Measurements from ENCODE around the gene CHMP5.

The CHMP5 gene

DNA sequence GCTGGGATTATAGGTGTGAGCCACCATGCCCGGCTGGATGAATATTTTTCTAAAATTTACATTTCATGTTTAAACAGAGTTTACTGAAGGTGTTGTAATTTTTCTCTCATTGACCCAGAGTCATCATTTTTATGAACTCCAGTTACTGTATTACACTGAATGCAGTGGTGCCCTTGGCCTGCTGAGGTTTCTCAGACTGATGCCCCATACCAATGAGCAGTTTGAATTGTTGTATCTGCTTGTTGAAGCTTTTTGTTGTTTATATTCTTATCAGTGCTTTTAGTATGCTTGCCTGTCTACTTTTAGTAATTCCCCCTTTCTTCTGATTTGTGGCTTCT is 55.4 kb downstream of the CHMP5 start:
- DNase-seq: no peak

DNA sequence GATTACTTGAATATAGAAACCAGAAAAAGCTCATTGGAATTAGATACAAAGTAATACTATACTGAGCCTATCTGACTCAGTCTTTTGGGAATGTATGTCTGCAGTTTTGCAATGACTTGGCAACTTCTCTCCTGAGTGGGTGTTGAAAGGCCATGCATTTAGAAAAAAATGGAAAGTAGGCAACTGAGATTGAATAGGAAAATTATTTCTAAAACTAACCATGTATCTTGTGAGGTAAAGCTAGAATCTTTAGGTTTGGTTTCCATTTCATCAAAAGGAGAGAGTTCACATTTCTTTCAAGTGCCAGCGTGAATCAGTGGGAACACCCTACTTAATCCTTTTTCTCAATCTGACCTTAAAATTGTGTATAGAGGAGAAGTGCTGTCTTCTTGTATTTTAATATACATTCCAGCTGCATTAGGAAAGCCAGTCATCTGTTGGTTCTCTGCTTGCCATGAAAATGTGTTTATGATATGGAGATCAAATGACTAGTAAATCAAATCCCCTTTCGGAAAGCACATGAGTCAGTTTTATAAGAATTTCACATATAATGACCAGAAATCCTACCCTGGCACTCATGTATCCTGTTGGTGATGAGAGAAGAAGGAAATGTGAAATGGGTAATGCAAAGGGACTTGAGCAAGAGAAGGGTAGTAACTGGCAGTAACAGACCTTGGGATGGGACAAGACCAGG is 55.9 kb downstream of the CHMP5 start:
- no peak for DNase-seq

DNA sequence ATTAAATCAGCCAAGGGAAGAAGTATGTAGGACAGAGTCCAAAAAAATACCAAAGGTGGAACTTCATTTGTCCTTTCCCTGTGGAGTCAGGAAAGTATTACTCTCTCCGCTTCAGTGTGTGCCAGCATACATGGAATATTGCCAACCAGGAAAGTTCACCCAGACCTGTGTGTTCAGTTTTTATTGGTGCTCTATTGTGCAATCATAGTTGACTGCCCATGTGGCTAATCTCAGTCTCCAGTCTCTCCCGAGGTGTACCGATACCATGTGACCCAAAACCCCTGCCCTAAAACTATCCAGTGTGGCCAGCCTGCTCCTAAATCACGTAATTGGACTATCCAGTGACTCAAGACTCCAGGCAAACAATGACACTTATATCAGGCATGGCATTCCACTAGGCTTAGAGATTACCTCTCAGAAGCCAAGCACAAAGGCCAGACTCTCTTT is 64.3 kb downstream of the CHMP5 start:
- DNase-seq: no peak

DNA sequence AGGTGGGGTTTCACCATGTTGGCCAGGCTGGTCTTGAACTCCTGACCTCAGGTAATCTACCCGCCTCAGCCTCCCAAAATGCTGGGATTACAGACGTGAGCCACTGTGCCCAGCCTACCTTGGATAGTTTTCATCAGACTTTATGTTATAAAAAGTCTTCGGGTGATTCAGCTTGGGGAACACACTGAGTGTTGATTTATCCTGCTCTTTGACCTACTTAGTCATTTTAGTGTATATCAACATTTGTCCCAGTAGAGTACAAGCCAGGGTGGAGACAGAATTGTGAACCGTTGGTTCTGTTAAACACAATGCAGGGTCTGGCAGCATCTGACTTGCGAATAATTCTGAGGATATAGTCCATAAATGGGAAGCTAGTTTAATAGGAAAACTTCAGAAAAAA is 65.1 kb downstream of the CHMP5 start:
- no peak for DNase-seq

DNA sequence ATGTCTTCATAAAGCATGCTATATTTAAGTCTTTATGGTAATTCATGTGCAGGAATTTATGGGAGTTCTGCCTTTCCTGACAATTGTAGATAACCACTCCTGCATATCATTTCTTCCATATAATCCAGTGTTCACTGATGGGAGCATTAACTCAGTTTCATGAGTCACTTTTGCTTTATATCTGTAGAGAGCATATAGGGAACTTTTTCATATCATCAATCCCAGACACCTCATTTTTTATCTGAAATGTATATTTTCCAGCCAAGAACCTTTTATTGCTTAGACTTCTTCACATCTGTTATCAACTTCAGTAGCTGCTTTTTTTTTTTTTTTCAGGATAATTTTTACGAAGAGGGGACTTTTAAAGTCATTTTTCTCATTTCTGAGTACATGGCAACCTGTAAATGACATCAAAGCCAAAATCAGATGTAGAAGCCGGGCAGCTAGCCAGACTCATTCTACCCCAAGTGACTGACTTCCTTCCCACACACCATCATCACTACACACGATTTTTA is 66.6 kb downstream of the CHMP5 start:
- no peak for DNase-seq
